Activated CD4-positive, CD25-positive, alpha-beta regulatory T cell treated with anti-CD3 and anti-CD28 coated beads, Interleukin-2, amount 50 U/mL, for 16 hours (primary cell): ENCODE measurements around the gene ALAS1.

ENCODE experiments used
- DNase-seq: peaks from one replicate; pipeline ENCODE4 v3.0.0-alpha.2; 2020; ENCODE audit warnings: low read depth, low spot score

ALAS1 gene

DNA sequence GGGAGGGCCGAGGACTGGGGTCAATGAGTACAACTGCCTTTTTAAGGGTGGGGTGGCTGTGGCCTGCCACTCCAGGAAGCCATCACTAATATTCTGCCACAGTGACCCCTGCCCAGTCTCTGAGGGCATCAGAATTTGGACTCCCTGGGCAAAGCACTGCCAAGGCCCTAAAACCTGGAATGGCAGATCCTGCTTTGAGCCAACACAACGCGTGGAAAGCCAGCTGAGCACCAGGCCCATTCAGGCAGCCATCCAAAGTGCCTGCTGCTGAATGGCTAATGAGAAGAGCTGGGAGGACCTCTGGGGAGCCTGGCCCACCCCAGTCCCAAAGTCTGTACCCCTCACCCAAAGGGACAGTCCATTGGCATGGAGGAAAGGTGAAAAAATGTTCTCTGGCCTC is 36.0 kb downstream of the ALAS1 start:
- DNase-seq: no peak

DNA sequence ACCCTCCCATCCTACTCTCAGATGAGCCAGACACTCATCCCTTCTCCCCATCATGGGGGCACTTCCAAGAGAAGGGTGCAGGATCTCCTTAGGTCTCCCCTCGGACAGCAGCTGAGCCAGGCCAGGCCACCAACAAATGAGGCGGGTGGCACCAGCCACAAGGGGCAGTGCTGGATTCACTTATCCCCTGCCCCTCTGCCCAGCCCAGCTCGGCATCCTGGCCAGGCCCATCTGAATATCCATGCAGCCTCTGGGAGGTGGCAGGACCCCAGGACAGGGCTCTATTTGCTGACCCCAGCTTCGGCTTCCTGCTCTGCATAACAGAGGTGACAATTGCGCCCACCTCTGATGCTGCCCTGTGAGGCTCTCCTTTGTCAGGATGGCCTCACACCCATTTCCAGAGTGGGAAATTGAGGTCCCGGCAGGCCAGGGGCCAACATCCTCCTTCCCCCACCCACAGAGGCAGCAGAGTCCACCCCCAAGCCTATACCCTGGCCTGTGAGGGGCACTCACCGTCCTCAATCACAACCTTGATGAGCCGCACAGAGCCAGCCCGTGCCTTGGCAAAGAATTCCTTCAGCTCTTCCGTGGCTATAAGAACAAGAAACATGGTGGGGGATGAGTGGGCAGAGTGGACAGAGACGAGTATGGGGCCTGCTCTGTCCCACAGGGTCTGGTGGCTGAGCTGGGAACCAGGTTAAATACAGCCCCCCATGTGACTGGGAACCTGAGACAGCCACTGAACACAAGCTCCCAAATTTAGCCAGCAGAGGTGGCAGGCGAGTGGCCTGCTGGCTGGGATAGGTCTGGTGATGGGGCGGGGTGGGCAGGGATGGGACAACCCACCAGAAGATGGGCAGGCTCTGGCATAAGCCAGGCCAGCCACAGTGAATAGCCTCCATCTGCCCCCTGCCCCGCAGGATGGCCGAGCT is 36.8 kb downstream of the ALAS1 start:
- no peak for DNase-seq

DNA sequence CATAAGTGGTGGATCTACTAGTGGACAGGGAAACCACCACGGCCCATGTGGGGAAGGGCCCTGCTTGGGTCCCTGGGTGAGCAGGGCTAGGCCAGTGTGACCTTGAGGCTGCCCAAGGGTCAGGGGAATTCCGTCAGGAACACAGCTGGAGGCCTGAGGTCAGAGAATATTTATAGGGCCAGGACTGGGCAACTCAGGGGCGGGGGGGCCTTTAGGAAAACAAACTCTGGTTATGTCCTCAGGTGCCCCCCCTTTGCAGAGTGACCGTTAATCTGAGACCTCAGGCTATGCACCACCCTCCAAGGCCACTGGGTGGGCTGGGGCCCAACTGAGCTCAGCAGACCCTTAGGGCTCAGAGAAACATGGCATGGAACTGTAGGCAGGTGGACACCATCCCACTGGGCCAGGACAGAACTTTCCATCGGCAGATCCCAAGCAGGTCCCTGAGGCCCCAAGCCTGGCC is 38.5 kb downstream of the ALAS1 start:
- DNase-seq: no peak

DNA sequence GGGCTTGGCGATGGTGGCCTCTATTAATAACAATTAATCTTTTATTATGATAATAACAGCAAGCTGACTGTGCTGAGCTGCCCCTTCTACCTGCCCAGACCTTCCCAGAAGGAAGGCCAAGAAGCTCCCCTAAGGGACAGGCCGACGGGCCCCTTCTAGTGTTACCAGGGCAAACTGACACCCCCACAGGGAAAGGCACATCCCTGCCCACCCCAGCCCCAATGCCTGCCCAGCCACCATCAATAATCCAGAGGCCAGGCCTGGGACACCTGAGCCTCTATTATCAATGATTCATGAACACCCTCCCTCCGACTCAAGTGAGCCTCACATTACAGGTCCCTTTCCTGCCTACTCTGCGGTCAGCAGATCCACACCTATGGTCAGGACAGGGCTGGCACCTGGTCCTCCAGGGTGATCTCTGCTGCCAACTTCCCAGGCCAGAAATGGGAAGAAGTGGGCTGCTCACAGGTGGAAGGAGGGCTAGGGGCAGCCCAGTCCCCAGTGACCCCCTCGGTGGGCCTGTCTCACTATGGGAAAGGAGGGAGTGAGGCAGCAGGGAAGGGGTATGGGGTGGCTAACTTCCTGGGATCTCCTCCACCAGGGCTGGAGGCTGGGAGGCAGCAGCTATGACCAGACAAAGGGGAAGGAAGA is 39.2 kb downstream of the ALAS1 start:
- no peak for DNase-seq

DNA sequence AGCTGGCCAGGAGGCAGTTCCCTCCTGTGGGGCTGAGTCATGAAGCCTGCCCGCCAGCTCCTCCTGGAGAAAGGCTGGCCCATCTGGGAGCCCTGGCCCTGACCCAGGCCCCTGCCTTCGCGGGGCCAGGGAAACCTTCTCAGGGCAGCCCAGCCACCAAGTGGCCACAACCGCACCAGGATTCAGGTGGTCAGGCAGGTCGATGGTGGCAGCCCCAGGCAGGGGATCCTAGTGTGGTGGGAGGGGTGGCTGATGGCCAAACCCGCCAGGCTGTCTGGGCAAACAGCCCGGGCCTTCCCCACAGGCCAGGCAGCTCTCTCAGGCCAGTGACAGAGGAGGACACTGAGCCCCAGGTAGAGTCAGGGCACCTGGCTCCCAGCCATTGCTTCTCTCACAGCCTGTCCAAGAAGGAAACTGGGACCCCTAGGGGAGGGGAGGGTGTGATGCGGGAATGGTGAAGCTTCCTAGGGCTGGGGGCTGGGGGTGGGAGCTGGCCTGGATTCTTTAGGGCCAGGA is 39.8 kb downstream of the ALAS1 start:
- DNase-seq: no peak

DNA sequence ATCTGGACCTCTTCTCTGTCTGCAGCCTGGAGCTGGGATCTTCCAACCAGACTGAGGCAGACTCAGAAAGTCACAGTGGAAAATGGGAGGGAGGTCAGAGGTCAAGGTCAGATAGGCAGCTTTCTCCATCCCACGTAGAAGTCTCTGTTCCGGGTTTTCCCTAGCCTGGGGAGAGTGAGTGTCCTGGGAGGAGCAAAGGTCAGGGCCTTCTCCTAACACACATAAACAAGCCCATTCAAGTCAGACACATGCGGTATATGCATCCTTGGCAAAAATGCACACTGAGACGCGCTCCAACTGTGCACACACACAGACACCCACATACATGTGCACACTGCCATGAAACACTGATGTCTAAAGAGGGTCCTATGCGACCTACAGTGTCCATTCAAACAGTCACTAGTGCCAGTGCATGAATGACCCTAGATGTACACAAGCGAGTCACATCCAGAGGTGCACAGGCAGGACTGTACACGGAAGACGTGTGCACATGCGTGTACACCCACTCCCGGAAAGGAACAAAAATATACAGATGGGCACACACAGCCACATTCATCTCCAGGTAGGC is 40.3 kb downstream of the ALAS1 start:
- no peak for DNase-seq

DNA sequence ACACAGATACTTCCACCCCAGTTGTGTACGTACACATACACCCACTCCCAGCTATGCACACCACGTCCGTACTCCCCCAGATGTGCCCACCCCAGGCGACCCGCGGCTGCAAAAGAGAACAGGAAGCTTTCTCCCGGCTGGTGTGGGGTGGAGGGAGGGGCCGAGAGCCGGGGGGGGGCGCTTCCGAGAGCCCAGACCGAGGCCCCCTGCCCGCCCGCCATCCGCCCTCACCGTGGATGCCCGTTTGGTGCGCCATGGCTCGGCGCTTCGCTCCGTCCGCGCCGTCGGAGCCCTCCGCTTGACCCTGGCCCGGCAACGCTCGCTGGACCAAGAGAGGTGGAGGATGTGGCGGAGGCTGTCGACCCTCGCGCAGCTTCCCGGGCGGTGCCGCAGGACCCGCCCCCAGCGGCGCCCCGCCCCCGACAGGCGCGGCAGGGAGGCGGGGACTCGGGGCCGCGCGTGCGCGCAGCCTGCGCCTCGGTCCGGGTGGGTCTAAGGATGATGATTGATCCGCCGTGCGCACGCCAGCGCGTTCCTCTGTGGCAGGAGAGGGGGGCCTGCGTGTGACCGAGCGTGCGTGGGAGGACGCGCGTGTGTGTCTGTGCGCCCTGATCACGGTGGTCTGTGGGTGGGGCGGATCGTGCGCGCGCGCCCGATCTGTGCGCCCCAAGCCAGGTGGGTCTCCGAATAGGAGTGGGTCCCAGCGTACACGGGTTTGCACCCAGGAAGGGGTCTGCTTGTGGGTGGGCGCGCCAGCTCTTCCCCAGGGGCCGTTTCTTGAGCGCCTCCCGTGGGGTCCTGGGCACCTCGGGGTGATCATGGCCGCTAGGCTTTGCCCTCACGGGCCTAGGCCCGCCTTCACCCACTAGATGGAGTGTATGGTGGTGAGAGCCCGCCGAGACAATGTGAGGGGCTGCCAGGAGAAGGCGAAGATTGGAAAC is 41.1 kb downstream of the ALAS1 start, which contains the start of gene TWF2:
Gene TWF2, minus strand, starts transcription at position 398 of the 941 bp plus-strand sequence. Its CDS starts 142 bp downstream, at position 256.
- peak; percentile 74 for DNase-seq

DNA sequence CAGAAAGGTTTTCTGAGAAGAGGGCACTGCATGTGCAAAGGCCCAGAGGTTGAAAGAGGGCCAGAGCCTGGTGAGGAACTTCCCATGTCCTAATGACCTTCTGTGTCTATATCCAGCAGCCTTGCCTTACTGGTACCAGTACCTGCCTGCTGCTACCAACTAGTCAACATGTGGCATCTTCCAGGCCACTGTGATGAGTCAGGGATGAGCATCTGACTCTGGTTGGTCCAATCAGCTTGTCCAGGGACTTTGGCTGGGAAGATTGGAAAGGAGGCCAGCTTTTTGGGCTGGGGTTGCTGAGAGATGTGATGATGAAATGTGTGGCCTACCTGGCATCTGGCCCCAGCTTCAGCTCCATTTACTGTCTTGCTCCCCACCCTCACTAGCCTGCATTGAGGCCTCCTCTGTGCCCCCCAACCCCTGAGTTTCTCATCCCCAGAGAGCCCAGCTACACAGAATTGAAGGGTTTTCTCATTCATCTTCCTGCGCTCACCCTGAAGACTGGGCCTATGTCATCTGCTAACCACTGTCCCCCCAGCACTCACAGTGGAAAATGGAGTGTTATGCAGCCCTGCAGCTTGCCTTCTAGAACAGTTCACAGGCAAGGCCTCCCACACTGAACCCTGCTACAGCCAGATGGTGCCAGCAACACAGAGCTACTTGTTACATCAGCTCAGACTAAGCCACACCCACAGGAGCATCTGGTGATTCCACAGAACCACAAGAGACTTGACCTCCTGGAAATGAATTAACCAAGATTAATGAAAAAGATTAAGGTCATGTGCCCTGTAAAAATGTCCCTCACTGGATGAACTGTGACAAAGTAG is 42.3 kb downstream of the ALAS1 start:
- DNase-seq: peak; percentile 25

DNA sequence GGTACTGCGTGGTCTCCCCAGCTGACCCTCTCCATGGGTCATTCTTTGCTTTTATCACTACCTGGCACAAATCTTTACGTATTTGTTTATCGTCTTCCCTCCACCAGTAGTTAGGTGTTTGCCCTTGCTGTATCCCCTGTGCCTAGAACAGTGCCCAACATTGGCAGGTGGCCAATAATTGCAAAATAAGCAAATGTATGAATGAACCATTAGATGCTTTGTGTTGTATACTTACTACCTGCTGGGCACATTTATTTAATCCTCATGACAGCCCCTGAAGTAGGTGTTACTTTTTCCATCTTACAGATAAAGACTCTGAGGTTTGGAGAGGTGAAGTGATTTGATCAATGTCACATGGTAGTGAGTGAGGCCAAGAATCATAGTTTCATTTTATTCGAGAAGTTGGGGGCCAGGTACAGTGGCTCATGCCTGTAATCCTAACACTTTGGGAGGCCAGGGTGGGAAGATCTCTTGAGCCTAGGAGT is 43.0 kb downstream of the ALAS1 start:
- DNase-seq: no peak

DNA sequence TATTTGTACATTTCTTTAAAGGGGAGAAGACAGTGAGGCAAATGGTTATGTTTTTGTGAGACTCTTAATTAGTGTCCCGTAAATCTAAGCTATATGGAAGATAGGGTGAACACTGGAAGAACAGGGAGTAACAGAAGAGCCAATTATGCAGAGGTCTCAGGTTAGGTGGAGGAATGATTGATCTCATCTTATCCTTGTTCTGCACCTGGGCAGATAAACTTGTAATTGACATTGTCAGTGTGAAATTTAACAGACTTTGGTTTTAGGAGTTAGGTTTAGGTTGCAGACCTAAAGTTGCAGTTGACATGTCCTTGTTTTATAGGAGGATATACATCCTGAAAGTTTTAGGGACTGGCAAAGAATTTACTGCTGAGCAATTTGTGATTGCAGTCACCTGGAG is 44.1 kb downstream of the ALAS1 start:
- no peak for DNase-seq

DNA sequence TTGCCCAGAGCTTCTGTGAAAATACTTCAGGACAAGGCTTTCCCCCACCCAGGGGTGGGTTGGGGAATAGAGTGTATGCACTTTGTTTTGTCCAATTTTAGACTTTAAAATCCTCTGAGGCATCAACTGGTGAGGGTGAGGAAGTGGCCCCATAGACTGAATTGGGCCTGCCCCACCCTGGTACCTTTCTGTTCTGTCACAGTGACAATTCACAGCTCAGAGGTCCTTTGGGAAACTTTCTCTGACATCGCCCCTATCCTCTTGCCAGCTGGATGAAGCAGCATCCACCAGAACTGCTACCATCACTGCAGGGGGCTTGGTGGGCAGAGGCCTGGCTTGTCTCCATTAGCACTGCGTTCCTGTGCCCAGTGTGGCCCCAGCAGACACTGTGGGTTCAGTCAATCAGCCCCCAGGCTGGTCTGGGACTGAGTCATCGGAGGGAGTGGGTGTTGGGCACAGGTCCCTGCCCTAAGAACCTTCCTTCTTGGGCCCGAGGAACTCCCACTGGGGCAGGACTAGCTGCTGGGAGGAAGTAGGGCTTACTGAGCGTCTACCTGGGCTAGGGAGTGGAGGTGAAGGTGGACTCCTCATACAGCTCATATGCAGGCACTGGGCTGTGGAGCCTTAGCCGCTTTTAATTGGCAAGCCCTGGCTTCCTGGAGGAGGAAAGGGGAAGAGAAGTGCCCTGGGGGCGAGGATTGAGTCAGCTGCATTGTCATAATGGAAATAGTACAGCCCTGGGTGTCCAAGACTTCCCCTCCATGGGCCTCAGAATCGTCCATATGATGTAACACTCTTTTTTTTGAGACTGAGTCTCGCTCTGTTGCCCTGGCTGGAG is 46.0 kb downstream of the ALAS1 start:
- no peak for DNase-seq

DNA sequence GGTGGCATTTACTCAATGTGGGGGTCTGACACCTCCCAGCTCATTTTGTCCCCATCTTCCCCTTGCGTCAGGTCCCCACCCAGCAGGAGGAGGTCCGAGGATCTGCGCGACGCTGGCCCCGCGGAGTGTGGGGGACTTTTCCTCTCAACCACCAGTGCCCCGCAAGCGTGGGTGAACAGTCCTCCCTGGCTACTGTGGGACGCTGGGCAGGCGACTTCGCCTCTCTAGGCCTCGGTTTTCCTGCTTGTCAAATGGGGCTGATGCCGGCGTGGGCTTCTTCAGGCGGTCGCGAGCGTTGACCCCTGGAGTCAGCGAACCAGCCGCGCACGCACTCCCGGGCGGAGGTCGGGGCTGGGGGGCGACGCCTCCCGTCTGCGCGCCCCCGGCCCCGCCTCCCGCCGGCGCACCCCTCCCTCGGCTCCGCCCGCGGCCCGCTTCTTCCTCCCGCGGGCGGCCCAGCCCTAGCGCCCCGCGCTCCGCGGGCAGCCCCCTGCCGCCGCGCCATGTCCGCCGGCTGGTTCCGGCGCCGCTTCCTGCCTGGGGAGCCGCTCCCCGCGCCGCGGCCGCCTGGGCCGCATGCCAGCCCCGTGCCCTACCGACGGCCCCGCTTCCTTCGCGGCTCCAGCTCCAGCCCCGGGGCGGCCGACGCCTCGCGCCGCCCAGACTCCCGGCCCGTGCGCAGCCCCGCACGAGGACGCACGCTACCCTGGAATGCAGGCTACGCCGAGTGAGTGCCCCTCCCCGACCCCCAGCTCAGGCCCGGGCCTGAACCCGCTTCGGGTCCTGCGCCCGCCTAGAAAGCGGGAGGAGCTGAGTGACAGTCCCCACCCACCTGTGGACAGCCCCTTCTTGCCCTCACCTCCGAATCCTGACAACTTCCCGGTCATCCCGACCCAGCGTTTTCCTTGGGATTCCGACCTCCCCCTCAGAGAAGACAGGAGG is 47.6 kb downstream of the ALAS1 start, which contains the start of gene PPM1M:
Gene PPM1M, plus strand, starts transcription at position 438 of the 942 bp plus-strand sequence. Its CDS starts 66 bp downstream, at position 504.
- DNase-seq: peak; percentile 21

DNA sequence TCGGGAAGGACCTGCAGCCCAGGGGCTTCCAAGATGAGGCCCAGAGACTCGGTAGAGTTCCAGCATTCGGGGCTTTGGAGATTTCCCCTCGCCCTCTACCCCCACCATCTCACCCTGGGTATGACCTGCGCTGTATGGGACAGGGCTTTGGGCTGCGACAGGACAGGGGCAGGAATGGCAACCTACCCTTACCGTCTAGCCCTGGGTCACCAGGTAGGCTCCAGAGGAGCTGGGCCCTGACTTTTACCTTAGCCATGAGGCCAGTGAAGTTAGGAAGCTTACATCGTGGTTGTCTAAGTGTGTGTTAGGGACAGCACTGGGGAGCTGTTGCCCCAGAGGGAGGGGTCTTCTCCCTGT is 48.3 kb downstream of the ALAS1 start:
- DNase-seq: no peak

DNA sequence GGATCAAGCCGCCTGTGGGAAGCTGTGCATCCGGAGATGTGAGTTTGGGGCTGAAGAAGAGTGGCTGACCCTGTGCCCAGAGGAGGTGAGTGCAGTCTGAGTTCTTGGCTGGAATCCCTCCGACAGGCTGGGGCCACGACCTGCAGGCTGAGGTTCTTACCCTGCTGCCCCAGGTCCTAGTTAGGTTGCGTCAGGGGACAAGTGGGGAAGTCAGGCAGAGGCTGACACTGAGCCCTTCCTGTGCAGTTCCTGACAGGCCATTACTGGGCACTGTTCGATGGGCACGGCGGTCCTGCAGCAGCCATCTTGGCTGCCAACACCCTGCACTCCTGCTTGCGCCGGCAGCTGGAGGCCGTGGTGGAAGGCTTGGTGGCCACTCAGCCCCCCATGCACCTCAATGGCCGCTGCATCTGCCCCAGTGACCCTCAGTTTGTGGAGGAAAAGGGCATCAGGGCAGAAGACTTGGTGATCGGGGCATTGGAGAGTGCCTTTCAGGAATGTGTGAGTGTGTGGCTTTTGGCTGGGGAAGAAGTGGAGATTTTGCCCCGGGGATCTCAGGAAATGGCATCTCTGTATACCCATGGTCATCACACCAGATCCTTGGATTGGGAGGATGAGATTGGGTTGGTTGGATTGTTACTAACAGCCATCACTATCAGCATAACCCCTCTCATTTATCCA is 48.9 kb downstream of the ALAS1 start:
- DNase-seq: no peak

DNA sequence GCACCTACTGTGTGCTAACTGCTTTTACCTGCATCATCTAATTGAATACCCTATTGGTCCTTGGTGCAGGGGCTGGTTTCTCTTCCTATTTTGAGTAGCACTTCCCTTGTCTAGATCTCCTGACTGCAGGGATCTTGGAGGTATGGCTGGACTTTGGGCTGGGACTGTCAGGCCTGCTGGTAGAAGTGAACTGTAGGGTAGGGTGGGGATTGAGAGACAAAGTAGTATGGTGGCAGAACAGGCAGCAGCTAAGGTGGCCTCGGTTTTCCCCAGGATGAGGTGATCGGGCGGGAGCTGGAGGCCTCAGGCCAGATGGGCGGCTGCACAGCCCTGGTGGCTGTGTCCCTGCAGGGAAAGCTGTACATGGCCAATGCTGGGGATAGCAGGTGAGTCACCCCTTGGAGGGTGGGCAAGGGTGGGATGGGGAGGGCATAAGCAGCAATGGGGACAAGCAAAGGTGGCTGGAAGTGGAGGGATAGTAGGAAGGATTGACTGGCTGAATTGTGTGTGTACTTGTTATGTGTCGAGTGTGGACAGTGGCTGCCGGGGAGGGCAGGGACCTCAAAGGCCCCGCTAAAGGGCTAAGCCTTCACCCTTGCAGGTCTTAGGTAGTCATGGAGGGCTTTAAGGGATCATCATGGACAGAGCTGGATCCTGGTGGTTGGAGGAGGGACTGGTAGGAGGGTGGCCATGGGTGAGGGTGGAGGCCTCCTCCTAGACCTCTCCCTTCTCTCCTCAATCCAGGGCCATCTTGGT is 49.6 kb downstream of the ALAS1 start:
- no peak for DNase-seq

DNA sequence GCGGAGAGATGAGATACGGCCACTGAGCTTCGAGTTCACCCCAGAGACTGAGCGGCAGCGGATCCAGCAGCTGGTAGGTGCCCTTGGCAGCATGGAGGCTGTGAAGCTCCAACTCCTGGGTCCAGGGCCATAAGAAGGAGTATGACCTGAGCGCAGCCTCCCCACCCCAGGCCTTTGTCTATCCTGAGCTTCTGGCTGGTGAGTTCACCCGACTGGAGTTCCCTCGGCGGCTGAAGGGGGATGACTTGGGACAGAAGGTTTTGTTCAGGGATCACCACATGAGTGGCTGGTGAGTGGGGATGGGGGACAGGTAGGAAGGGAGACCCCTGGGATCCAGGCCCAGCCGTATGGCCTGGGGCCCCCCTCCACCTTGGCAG is 50.2 kb downstream of the ALAS1 start:
- DNase-seq: no peak
